ENCODE results near the gene MUC2. TPM values are rescaled to one million over a fixed set of nuclear protein-coding genes. Genes with fewer than 3 reads are reported as not detected.

The MUC2 gene
- total and polyA plus RNA-seq, 9 of the 15 experiments (the other 6 are each of a cell fraction or from before 2014, with no cell fraction given) = under 0.01 to 0.18 TPM; not detected in 7

GRCh38 chr11:1116104-1116503 lies 41.4 kb downstream of the MUC2 start:
- H3K9me3 ChIP-seq (replicated peaks; ENCODE audit: control insufficient read depth, insufficient read depth, low read depth, low read length) = no peaks in the 10 kb centered on the region
- in situ Hi-C loops (cut with MboI) (no loop called here), intact Hi-C loops (cut with micrococcal nuclease) (loop anchor here (10.0 kb wide), 1 partner anchor 459 kb away; the partner anchor contains the start of gene DUSP8)
- POLR2A ChIA-PET = no interaction called here
- no peak for ATAC-seq
- H3K27me3 ChIP-seq (ENCODE audit: control insufficient read depth in 2 of 2, insufficient read depth in 2 of 2, low read length in 2 of 2) = peaks cover 9 to 16% of the 10 kb centered on the region in 2 experiments; a peak in 4 of 5 replicates
- no peak overlapping the region for H3K9ac ChIP-seq (ENCODE audit: insufficient read depth in 1 of 2, low read depth in 2 of 2, low read length in 2 of 2)
- 9% methylated on average over 12 of the region's 12 CpGs for WGBS (ENCODE audit: insufficient coverage, low coverage, missing lambda C conversion rate)
- H3K36me3 ChIP-seq (ENCODE audit: control insufficient read depth, insufficient read depth, low read length) = no peaks in the 10 kb centered on the region
- CTCF ChIA-PET (ENCODE audit: low intra/inter-chr PET ratio) = no interaction called here
- H2AFZ ChIP-seq (ENCODE audit: low read depth, low read length) = no peak overlapping the region
- no peak for FAIRE-seq
- H3K79me2 ChIP-seq (ENCODE audit: control insufficient read depth, insufficient read depth, low read length) = no peaks in the 10 kb centered on the region
- H4K20me1 ChIP-seq (replicated peaks; ENCODE audit: control insufficient read depth, insufficient read depth, low read length) = no peaks in the 10 kb centered on the region
- no peak overlapping the region for H3K27ac ChIP-seq (ENCODE audit: extremely low read depth, low read depth, low read length)
- H3K4me2 ChIP-seq (ENCODE audit: insufficient read depth, low read length) = no peak overlapping the region
- no peaks in the 10 kb centered on the region for H3K9me1 ChIP-seq (ENCODE audit: control insufficient read depth, insufficient read depth, low read length)
- peaks cover 0 to 18% of the 10 kb centered on the region in 2 experiments; a peak in 1 of 5 replicates for H3K4me1 ChIP-seq (replicated peaks in 1 of 2; ENCODE audit: control insufficient read depth in 2 of 2, insufficient read depth in 2 of 2, low read length in 2 of 2)
- no TSS peak for BruUV-seq (replicated peaks)
- no peak for DNase-seq (ENCODE audit: extremely low read depth in 1 of 4, low spot score in 3 of 4)
- H3K4me3 ChIP-seq = no peak overlapping the region
- no peak for TF ChIP-seq PATZ1 (CRISPR knock-in tag; IDR thresholded peaks at IDR 0.05; ENCODE audit: borderline replicate concordance)
- no peak for TF ChIP-seq HES1 (IDR thresholded peaks at IDR 0.05; ENCODE audit: low read depth)
- TF ChIP-seq MYC (IDR thresholded peaks at IDR 0.05; ENCODE audit: low read depth, low read length) = no peak
- no peak for TF ChIP-seq MYC (CRISPR knock-in tag; IDR thresholded peaks at IDR 0.05; ENCODE audit: borderline replicate concordance, low read depth)
- TF ChIP-seq RNF219 (CRISPR knock-in tag; IDR thresholded peaks at IDR 0.05) = no peak
- TF ChIP-seq SPI1 (IDR thresholded peaks at IDR 0.05; ENCODE audit: borderline replicate concordance, low read depth, low read length) = no peak
- no peak for TF ChIP-seq PTBP1 (IDR thresholded peaks at IDR 0.05; ENCODE audit: low read depth, low read length)
- TF ChIP-seq CBX1 (IDR thresholded peaks at IDR 0.05; ENCODE audit: low read depth) = no peak
- no peak for TF ChIP-seq USF2 (CRISPR knock-in tag; IDR thresholded peaks at IDR 0.05)
- no peak for TF ChIP-seq SMAD1 (IDR thresholded peaks at IDR 0.05; ENCODE audit: low read depth, low read length, partially characterized antibody)
- no peak for TF ChIP-seq CBX8 (IDR thresholded peaks at IDR 0.05; ENCODE audit: borderline replicate concordance, extremely low read depth, low read depth, low read length, poor library complexity, severe bottlenecking)
- no peak for TF ChIP-seq RBM14 (IDR thresholded peaks at IDR 0.05; ENCODE audit: borderline replicate concordance, insufficient read depth, low read depth, low read length)
- TF ChIP-seq ZNF778 (CRISPR knock-in tag; IDR thresholded peaks at IDR 0.05) = no peak
- no peak for TF ChIP-seq STAT5B (CRISPR knock-in tag; IDR thresholded peaks at IDR 0.05)
- no peak for TF ChIP-seq ZFX (CRISPR knock-in tag; IDR thresholded peaks at IDR 0.05)
- no peak for TF ChIP-seq PKNOX1 (IDR thresholded peaks at IDR 0.05)
